Measurements from ENCODE around the gene ARHGEF19.
A peak's percentile ranks its signal among the peaks of the same experiment; 100 is the strongest.
"Not testable (repeated sequence)": the region's sequence is repeated elsewhere in the genome, so short reads cannot be mapped to it uniquely, and the experiment has no call there.

ARHGEF19 gene

GRCh38 chr1:16181887-16182719 lies 30.3 kb downstream of the ARHGEF19 start:
- DNase-seq (ENCODE audit: low read depth) = peak; percentile 95

GRCh38 chr1:16180291-16180824 lies 32.1 kb downstream of the ARHGEF19 start:
- peak; percentile 69 for DNase-seq (ENCODE audit: low read depth)

GRCh38 chr1:16178596-16179497 lies 33.6 kb downstream of the ARHGEF19 start:
- peak; percentile 51 for DNase-seq (ENCODE audit: low read depth)

DNA sequence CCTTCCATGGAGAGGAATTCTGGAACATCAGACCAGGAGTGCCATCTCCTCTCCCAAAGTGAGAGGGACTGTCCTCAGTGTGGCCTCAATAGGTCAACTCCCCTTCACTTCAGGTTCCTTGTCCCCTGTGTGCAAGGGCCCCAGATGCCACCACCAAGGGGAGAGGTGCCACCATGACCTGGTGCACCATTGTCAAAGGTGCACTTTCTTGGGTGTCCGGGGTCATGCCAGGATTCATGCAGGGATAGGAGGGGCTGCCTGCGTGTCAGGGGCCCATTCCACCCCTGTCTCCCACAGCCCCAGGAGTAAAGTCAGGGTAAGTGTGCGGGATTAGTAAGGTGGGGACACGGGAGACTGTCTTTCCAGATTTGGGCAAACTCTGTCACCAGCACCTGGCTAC lies 35.1 kb downstream of the ARHGEF19 start:
- DNase-seq (ENCODE audit: low read depth) = no peak

DNA sequence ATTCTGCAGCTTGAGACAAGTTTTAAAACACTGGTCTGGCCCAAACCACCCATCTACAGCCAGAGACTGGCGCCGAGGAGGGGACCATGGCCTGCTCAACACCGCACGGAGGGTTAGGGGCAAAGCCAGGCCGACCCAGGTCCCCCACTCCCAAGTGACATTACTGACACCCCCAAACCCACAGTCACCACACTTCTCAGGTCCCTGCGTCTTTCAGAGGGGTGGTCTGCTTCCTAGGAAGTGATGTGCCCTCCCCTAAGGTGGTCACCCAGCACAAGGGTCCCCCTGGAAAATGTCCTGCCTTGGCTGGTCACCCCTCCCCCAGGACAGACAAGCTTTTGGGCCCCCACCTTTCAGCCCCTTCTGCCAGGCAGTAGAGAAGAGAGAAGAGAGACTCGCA lies 35.8 kb downstream of the ARHGEF19 start:
- no peak for DNase-seq (ENCODE audit: low read depth)

GRCh38 chr1:16175610-16176553 lies 36.6 kb downstream of the ARHGEF19 start:
- peak; percentile 94 for DNase-seq (ENCODE audit: low read depth)

DNA sequence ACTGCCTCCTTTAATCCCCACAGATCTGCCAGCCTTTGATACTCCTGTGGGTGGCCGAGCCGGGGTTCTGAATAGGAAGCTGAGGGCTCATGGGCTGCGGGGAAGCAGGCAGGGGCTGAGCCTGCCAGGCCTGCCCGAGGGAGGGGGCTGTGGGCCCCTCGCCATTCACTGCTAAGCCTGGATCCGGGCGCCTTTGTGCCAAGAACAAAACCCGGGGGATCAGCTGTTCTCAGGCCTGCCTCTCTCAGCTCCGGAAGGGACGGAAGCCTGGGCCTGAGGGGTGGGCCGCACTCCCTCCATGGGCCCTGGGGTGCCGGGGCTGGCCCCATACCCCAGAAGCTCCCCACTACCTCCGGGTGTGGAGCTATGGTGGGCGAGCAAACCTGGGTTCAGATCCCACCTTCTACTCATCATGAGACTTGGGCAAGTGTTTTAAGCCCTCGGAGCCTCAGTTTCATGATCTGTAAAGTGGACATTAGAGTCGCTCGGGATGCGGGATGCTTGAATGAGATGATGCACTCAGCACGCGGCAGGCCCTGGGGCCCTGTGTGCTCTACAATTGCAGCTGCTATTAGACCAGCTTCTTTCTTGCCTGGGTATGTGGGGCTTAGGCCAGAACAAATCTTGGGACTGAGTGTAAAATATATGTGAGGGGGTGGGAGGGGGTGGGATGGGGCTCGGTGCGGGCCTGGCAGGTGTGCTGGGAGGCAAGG lies 37.4 kb downstream of the ARHGEF19 start:
- DNase-seq (ENCODE audit: low read depth) = no peak

GRCh38 chr1:16174261-16174868 lies 38.1 kb downstream of the ARHGEF19 start:
- DNase-seq (ENCODE audit: low read depth) = no peak

GRCh38 chr1:16173447-16174260 lies 38.8 kb downstream of the ARHGEF19 start:
- peak; percentile 88 for DNase-seq (ENCODE audit: low read depth)

GRCh38 chr1:16172964-16173446 lies 39.4 kb downstream of the ARHGEF19 start:
- DNase-seq (ENCODE audit: low read depth) = peak; percentile 54

DNA sequence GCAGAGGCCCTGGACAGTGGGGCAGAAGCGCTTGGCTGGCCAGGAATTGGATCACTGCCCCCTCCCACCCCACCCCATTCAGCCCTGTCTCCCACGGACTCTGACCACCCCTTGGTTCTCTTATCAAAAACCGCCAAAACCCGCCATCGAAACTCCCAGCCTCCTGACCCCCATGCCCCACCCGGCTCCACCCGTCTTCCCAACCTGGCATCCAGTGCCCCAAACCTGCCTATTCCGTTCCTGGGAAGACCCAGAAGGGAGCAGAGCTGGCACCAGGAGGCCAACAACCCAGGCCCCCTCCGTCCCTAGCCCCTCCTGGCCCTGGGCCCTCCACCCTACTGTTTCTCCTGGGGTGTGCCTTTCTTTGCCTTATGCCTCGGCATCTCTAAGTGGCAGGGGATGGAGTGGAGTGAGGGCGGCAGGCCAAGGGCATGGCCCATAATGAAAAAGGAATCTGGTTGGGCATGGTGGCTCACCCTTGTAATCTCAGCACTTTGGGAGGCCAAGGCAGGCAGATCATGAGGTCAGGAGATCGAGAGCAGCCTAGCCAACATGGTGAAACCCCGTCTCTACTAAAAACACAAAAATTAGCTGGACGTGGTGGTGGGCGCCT lies 40.1 kb downstream of the ARHGEF19 start:
- no peak for DNase-seq (ENCODE audit: low read depth)

- no peak for DNase-seq (ENCODE audit: low read depth)
Measured at GRCh38 chr1:16171314-16172151, 40.9 kb downstream of the ARHGEF19 start.

DNA sequence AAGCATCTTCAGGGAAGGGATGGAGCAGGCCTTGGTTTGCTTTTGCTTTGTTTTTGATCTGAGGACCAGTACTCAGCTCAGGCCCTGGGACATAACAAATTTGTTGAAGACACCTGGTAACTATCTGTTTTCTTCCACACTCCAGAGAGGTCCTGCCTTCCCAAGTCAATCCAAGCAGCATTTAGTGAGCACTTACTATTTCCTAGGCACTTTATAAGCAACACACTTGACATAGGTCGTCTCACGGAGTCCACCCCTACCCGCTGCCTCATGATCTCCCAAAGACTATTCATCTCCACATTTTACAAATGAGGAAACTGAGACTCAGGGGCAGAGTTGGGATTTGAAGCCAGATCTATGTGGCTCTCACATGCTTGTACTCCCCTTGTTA lies 42.2 kb downstream of the ARHGEF19 start:
- no peak for DNase-seq (ENCODE audit: low read depth)

- no peak for DNase-seq (ENCODE audit: low read depth)
Measured at GRCh38 chr1:16168622-16169360, 43.7 kb downstream of the ARHGEF19 start.

DNA sequence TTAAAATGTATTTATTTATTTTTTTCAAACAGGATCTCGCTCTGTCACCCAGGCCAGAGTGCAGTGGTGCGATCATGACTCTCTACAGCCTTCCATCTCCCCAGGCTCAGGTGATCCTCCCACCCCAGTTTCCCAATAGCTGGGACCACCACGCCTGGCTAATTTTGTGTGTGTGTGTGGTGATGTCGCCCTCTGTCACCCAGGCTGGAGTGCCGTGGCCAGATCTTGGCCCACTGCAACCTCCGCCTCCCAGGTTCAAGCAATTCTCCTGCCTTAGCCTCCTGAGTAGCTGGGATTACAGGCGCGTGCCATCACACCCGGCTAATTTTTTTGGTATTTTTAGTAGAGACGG lies 44.3 kb downstream of the ARHGEF19 start:
- not testable (repeated sequence) for DNase-seq (ENCODE audit: low read depth)

DNA sequence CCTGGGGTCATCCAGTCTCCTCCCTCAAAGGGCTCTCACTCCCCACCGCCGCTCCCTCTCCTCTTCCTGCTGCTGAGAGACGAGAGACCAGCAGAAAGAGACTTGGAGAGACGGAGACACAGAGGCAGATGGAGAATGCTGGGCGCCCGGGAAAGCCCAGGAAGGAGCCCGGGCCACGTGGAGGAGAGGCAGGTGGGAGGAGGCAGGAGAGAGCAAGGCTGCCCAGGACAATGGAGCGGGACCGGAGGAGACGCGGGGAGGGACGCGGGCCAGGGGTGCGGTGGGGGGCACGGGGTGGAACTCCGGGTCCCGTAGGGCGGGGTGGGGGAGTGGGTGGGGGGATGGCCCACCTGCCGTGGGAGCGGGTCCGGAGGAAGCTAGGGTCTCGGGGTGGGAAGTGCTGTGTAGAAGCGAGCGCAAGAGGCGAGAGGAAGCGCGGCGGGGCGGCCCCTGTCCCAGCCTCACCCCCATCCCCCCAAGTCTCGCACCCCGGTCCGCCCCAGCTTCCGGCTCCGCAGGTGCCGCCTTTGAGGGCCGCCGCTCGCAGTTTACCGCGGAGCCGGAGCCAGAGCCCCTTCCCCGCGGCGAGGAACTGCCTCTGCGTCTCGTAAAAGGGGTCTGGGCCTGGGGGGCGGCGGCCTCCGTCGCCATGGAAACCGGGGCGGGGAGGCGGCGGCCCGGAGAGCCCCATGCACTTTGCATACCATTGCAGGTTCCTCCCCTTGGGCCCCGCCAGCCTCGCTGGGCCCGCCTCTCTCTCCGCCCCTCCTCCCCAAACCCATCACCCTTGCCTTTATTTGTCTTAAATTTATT lies 44.9 kb downstream of the ARHGEF19 start:
- peak; percentile 51 for DNase-seq (ENCODE audit: low read depth)

GRCh38 chr1:16166117-16166516 lies 46.3 kb downstream of the ARHGEF19 start:
- no peak for DNase-seq (ENCODE audit: low read depth)
